ENCODE data around the gene ID4. TPM values are rescaled to one million over a fixed set of nuclear protein-coding genes. Genes with fewer than 3 reads are reported as not detected.
"Not testable (repeated sequence)": the region's sequence is repeated elsewhere in the genome, so short reads cannot be mapped to it uniquely, and the experiment has no call there.

The ID4 gene
- polyA plus RNA-seq, 4 donors: 41.8 to 185 (median 139) TPM

DNA sequence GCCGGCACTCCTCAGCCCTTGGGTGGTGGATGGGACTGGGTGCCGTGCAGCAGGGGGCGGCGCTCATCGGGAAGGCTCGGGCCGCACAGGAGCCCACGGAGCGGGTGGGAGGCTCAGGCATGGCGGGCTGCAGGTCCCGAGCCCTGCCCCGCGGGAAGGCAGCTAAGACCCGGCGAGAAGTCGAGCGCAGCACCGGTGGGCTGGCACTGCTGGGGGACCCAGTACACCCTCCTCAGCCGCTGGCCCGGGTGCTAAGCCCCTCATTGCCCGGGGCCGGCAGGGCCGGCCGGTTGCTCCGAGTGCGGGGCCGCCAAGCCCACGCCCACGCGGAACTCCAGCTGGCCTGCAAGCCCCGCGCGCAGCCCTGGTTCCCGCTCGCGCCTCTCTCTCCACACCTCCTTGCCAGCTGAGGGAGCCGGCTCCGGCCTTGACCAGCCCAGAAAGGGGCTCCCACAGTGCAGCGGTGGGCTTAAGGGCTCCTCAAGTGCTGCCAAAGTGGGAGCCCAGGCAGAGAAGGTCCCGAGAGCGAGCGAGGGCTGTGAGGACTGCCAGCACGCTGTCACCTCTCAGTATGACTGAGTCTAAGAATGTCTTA, 17.3 kb downstream of the ID4 start:
- DNase-seq (ENCODE audit: low read depth in 4 of 4, low spot score in 3 of 4): not testable (repeated sequence)

DNA sequence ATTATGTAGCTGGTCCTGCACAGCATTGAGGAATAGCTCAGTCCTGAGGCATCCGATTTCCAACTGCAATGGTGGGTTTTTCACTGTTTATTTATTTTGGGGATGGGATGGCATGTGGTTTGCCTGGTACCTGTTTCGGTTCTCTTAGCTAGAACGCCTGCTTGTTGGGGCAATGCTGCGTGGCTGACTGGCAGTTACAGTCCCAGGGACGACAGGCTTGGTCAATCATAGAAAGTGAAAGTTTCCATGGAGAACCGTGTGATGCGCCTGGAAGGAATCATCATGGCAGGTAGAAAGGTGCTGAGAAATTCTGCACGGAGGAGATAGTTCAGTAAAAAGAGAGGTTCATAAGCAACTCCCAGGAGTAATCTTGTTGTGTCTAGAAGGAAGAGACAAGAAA, 18.4 kb downstream of the ID4 start:
- DNase-seq (ENCODE audit: low read depth in 4 of 4, low spot score in 3 of 4): no peak

DNA sequence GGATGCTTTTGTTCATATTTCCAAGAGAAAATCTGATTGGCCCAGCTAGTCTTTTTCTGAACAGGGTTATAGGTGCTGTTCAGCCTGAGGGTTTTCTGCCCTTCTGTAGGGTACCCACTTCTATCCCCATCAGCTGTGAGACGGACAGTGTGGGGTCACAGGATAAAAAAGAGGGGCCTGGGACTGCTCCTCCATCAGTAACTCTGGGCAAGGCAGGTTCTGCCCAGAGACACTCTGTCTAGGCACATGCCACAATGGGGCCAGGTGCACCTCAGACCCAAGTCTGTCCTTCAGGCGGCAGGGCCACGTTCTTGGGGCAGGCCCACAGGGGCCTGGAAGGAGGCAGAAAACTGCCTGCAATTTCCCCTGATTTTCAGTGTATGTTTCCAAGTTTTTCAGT, 20.0 kb downstream of the ID4 start:
- DNase-seq (ENCODE audit: low read depth in 4 of 4, low spot score in 3 of 4): no peak

DNA sequence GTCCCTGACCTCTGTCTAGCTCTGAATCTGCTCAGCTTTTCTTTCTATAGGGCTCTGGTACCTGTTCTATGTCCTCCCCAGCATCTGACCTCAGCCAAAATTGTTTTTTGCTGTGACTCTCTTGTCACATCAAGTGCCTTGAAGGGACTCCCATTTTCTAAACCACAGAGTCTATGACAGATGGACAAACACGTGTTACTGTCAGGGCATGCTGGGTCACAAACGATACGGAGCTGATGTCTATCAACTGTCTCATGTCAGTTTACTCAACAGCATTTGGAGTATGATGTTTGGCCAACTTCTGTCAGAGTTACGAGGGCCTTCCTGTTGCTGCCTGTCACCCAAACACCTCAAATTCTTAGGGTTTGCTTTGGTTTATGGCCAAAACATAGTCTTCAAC, 20.5 kb downstream of the ID4 start:
- no peak for DNase-seq (ENCODE audit: low read depth in 4 of 4, low spot score in 3 of 4)

DNA sequence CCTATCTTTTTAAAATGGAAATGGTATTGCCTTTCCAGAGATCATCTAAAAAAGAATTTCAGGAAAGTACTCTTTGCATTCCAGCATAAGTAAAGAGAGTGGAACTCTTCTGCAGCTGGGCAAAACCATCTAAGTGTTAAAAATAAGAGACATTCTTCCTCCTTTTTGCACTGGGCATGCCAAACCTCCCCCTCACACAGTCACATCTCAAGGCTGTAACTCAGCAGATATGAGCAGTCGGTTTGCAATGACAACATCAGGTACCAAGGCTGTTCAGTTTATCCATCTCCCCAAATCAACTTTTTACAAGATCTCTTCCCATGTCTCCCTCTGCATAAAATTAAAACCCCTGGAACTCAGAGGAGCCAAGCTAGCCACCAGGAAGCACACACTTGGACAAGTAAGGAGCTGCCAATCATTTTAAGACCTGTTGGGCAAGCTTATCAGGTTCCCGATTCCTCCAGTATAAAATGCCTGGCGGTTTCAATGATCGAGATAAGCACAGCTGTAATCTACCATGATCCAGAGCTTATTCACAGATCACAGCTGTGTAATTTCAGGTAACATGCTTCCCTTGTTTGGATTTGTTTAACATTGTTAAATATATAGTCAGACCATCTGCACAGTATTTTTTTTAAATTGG, 23.2 kb downstream of the ID4 start:
- DNase-seq (ENCODE audit: low read depth in 4 of 4, low spot score in 3 of 4): no peak

DNA sequence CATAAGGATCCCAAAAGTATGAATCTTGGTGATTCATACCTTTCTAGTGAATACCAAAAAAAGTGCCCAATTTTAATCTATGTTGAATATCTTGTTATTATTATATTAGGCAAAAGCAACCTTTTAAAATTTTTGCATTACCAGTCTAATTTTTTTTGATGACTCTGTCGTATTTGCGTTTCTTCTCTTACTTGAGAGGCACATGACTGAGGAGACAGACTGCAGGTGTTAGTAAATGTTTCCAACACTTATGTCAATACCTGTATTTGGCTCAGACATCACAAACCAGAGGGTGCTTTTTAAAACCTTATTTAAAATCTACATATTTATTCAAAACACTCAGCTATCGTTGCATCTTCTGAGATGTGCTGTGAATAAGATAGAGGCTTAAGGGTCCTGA, 27.1 kb downstream of the ID4 start:
- DNase-seq (ENCODE audit: low read depth in 4 of 4, low spot score in 3 of 4): no peak

DNA sequence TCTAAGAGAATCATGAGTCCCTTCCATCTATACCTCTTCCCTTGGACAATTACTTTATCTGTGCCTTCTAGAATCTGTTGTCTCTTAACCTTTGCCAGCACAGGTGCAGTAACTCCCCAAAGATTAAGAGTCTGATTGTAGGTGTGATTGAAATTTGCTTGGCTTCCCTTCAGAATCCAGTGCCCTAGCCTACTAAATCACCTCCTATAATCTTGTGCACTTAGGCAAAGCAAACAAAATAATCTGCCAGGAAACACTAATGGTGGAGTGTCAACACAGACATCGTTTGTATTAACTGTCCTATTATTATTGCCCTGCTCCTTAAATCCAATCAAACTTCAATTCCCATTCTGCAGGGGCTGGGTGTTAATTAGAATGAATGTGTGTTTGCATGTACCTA, 28.0 kb downstream of the ID4 start:
- no peak for DNase-seq (ENCODE audit: low read depth in 4 of 4, low spot score in 3 of 4)

DNA sequence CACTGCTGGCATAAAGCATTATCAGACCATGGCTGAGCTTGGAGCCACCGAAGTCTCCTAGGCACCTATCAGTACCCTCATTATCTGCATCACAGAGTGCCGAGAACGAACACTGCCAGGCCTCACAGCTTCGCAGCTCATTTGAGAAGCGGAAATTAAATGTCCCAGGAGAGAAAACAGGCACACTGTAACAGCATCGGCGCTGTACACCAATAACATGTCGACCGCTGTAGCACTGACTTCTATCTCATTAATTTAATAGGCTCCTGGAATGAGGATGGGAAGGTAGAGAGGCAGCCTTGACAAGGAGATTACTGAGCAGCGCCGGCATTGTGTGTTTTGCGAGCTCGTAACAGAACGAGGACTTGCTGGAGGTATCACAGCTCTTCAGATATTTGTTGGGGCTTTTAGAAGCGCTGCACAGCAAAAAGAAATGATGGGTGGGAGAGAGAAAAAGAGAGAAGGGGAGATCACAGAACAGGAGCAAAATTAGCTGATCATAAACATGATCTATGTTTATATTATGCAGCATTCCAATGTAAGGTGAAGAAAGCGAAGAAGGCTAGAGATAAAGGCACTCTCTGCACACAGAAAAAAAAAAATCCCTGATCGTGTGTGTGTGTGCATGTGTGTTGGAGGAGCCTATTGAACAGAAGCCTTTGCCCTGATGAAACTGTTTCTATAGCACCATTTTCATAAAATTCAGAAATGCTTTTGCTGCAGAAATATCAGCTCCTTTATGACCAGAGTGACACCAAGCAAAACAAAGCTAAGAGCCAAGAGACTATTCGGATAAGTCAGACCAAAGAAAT, 29.2 kb downstream of the ID4 start:
- DNase-seq (ENCODE audit: low read depth in 4 of 4, low spot score in 3 of 4): no peak

DNA sequence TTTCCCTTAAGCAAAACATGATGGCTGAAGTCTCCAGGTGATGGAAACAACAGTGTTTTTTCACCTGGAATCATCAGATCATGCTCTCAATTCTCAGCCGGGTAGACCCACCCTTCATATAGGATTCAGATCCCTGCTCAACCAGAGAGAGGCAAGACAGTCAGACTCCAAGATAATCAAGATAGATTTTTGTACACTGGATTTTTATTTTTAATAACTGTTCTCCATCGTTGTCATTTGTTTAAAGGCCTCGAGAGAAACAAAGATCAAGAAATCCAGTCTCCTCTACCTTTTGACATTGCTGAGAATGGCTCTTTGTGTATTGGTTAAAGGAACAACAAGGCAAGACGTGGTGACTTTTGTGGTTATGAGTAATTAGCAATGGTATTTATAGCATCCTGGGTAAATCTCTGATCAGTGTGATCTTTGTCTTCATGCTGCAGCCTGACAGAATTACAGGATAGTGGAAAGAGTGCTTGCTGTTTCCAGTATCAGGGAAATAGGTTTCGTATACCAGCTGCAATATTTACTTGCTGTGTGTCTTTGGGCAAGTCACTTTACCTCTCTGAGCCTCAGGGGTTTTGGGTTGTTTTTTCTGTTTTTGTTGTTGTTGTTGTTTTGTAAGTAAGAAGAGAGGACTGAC, 29.9 kb downstream of the ID4 start:
- DNase-seq (ENCODE audit: low read depth in 4 of 4, low spot score in 3 of 4): no peak

DNA sequence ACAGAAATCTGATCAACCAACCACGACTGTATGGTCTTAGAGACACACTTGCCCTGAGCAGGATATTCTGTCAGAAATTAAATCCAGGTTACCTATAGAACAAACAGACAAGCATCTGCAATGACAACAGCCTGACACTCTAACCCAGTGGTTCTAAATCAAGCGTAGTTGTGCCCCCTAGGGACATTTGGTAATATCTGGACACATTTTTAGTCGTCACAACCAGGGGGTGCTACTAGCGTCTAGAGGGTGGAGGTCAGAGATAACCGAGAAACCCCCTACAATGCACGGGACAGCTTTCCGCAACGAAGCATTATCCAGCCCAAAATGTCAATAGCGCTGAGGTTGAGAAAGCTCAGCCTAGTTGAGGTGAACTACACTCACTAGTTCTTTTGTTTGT, 32.3 kb downstream of the ID4 start:
- DNase-seq (ENCODE audit: low read depth in 4 of 4, low spot score in 3 of 4): no peak

DNA sequence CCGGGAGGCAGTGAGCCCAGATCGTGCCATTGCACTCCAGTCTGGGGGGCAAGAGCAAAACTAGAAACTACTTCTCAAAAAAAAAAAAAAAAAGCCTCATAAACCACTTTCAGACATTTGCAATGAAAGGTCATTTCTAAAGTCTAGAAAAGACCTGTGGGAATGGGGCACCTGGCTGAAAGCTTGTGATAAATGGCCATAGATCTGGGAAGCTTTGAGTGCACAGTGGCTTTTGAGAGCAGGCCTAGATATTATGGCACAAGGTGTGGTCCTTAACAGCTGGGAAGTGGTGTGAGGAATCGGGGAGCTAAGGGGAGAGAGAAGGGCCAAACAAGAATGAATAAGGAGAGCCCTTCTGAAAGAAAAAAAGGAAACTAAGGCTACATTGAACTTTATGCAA, 33.2 kb downstream of the ID4 start:
- no peak for DNase-seq (ENCODE audit: low read depth in 4 of 4, low spot score in 3 of 4)

DNA sequence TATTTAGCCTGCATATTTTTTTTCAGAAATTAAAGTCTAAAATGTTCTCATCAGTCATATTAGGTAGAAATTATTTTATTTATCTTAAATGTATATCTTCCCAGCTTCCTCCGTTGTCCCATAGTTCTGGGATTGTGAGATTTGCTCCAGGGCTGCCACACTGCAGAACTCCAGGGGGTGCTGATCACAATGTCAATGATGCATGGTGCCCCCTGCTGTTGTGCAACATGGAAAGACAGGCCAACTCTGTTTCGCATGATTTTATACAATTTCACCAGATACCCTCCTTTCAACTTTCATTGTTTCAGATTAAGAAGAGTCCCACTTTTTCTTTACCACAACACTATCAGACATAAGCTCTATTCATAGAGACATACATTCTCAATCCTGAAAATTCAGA, 35.9 kb downstream of the ID4 start:
- no peak for DNase-seq (ENCODE audit: low read depth in 4 of 4, low spot score in 3 of 4)

DNA sequence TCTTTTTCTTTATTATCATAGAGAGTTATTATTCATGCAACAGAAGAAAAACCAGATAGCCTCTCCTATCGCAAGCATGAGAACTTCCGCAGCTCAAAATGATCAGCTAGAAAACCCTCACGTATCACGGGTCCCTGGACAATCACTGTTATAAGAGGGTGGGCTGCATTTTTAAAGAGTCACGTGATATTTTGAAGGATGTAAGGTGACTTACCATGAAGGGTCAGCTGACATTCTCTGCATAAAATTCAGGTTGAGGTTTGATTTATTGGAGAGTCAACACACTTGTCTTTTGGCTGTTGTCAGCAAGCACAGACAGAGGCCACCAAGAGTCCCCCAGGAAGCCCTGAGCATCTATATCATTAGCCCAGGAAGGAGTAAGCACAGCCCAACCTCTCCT, 39.5 kb downstream of the ID4 start:
- no peak for DNase-seq (ENCODE audit: low read depth in 4 of 4, low spot score in 3 of 4)

DNA sequence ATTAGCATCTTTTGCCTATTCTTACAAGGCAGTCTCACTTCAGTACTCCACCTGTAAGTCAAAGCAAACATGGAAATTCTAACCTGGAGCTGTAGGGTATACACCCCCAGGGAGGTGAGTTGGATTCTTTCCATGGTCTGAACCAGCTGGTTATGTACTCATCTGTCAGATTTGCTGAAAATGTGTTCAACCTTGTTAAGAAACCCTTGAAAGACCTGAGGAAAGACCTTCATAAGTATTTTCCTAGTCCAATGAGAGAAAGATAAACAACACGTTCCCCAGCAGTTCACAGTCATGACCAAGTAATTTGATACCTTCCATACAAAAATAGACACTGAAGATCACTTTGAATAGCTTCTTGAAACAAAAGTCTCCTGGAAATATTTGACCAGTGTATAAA, 42.5 kb downstream of the ID4 start:
- DNase-seq (ENCODE audit: low read depth in 4 of 4, low spot score in 3 of 4): no peak

DNA sequence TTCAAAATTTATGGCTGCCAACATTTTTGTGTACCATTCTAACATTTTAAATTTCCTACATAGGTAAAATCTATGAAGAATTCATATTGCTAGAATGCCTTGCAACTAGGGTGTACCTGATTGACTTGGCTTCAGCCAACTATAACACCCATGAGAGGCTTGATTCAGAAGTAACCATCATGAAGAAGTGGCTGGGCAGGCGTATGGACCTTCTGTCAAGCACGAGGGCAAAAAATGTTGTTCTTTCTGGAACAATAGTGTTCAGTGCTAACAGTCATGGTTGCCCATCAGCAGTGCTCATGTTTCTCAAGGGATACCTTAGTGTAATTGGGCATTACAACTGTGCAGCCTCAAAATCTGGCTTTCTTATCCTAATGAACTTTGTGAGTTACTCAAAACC, 42.9 kb downstream of the ID4 start:
- no peak for DNase-seq (ENCODE audit: low read depth in 4 of 4, low spot score in 3 of 4)

DNA sequence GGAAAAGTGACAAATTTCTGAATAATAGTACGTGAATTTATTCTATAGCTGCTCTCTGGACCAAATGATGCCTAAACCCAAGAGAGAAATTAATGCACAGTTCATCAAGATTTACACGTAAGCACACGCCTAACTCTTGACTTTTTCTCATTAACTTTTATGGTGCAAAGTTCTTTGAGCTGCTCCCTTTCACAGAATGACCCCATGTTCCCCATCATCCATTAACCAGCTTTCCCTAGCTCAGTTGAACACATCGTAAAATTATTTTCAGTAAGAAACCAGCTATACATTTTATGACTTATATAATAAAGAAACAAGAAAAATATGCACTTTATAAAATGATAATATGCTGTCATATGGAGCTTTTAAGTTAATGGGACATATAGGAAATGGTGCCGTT, 54.3 kb downstream of the ID4 start:
- DNase-seq (ENCODE audit: low read depth in 4 of 4, low spot score in 3 of 4): peak in 3 of 4 donors; percentile 34 to 48 (median 39)

Data from left renal pelvis (tissue), 4 donors.